Measurements from ENCODE around the gene RBM12. TPM values are rescaled to one million over a fixed set of nuclear protein-coding genes. Genes with fewer than 3 reads are reported as not detected.
"Not testable (repeated sequence)": the region's sequence is repeated elsewhere in the genome, so short reads cannot be mapped to it uniquely, and the experiment has no call there.

RBM12 gene
- total RNA-seq, 1 donor from 2014 or later = 70.5 TPM

DNA sequence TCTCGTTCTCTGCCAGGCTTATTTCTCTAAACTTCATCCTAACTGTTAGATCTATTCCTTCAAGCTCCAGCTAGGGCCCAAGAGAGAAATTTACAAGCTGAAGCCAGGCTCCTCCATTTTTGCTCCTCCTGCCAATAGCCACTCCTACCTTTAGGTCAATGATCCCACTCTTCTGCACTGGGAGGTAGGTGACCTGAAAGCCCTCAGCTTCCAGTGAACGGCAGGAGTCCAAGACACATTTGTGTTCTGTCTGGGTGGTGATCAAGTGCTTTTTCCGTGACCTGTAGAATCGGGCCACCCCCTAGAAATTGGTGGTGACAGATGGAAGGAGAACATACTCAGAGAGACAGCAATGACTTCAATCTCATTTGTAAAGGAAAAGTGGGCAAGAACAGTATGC lies 25.6 kb upstream of the RBM12 start:
- H3K27ac ChIP-seq = no peak overlapping the region
- H3K9me3 ChIP-seq = no peaks in the 10 kb centered on the region
- intact Hi-C loops (cut with DNase I) = no loop called here
- TF ChIP-seq, protein P1, sequence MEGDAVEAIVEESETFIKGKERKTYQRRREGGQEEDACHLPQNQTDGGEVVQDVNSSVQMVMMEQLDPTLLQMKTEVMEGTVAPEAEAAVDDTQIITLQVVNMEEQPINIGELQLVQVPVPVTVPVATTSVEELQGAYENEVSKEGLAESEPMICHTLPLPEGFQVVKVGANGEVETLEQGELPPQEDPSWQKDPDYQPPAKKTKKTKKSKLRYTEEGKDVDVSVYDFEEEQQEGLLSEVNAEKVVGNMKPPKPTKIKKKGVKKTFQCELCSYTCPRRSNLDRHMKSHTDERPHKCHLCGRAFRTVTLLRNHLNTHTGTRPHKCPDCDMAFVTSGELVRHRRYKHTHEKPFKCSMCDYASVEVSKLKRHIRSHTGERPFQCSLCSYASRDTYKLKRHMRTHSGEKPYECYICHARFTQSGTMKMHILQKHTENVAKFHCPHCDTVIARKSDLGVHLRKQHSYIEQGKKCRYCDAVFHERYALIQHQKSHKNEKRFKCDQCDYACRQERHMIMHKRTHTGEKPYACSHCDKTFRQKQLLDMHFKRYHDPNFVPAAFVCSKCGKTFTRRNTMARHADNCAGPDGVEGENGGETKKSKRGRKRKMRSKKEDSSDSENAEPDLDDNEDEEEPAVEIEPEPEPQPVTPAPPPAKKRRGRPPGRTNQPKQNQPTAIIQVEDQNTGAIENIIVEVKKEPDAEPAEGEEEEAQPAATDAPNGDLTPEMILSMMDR (IDR thresholded peaks at IDR 0.05) = no peak
- H3K36me3 ChIP-seq = peaks cover 97% of the 10 kb centered on the region
- no peaks in the 10 kb centered on the region for H3K27me3 ChIP-seq (ENCODE audit: low read depth)
- H3K4me1 ChIP-seq = no peaks in the 10 kb centered on the region
- DNase-seq (no peak), ATAC-seq (no peak)
- H3K4me3 ChIP-seq = no peak overlapping the region

DNA sequence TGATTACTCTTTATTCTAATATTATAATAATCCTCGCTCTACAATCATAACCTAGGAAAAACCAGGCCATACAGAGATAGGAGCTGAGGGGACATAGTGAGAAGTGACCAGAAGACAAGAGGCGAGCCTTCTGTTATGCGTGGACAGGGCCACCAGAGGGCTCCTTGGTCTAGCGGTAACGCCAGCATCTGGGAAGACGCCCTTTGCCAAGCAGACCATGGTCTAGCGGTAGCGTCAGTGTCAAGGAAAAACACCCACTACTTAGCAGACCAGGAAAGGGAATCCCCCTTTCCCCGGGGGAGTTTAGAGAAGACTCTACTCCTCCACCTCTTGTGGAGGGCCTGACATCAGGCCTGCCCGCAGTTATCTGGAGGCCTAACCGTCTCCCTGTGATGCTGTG lies 22.2 kb upstream of the RBM12 start:
- intact Hi-C loops (cut with DNase I); DNase-seq; H3K27me3 ChIP-seq (ENCODE audit: low read depth); H3K4me1 ChIP-seq; ATAC-seq; H3K9me3 ChIP-seq; H3K4me3 ChIP-seq; H3K27ac ChIP-seq: not testable (repeated sequence)
- peaks cover 78% of the 10 kb centered on the region for H3K36me3 ChIP-seq

DNA sequence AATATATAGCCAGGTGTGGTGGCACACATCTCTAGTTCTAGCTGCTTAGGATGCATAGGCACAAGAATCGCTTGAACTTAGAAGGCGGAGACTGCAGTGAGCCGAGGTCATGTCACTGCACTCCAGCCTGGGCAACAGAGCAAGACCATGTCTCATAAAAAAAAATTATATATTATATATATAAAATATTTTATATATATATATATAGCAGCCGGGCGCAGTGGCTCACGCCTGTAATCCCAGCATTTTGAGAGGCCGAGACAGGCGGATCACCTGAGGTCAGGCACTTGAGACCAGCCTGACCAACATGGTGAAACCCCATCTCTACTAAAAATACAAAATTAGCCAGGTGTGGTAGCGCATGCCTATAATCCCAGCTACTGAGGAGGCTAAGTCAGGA lies 20.7 kb upstream of the RBM12 start:
- H3K36me3 ChIP-seq = peaks cover 69% of the 10 kb centered on the region
- intact Hi-C loops (cut with DNase I); H3K9me3 ChIP-seq; H3K27ac ChIP-seq; H3K27me3 ChIP-seq (ENCODE audit: low read depth); ATAC-seq; DNase-seq; H3K4me3 ChIP-seq; H3K4me1 ChIP-seq: not testable (repeated sequence)

DNA sequence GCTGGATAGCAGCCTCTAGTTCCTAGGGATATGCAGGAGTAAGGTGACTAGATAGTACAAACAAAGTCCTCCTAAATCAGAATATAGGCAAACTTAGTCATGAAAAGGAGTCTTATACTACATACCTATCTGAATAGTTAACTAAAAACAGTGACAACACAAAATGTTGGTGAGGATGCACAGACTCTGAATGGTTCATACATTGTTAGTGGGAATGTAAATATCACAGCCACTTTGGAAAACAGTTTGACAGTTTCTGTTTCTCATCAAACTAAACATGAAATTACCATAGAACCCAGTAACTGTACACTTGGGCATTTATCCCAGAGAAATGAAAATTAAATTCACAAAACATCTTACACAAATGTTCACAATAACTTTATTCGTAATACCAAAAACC lies 17.3 kb upstream of the RBM12 start:
- H3K36me3 ChIP-seq = peaks cover 68% of the 10 kb centered on the region
- TF ChIP-seq, protein P1 (IDR thresholded peaks at IDR 0.05) = no peak
- no peak overlapping the region for H3K4me3 ChIP-seq
- H3K27ac ChIP-seq = no peak overlapping the region
- intact Hi-C loops (cut with DNase I) = no loop called here
- no peak for ATAC-seq
- no peaks in the 10 kb centered on the region for H3K4me1 ChIP-seq
- H3K9me3 ChIP-seq = no peaks in the 10 kb centered on the region
- DNase-seq = no peak
- H3K27me3 ChIP-seq (ENCODE audit: low read depth) = no peaks in the 10 kb centered on the region

DNA sequence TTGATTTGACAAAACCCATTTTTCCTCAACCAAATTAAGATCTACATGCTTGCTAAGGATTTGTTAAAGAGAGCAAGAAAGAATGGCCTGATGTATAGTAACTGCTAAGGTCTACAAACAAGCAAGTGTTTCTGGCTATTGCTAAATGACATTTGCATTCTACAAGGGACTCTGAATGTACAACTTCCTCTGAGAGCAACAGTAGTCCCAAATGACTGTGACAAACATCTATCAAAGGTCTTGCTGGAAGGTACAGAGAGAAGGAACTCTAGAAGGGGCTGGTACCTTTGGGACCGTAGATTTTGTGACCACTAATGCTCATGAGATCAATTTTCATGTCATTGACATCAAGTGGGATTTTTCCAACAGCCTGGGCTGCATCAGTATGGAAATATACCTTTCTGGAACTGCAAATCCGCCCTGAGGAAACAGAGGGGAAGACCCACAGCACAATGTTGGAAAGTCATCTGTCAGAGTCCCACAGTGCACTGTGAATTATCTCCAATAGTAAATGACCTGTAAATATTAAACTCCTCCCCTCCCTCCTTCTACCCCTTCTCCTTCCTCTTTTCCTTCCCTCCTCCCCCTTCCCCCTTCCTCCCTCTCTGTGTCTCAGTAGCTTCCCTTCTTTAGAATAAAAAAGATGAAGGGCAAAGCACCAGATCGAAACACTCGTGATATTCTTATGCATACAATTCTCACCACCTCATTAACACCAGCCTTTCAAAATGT lies 15.9 kb upstream of the RBM12 start:
- Histone ChIP-seq H3K9me3 (no peaks in the 10 kb centered on the region), H3K27me3 (ENCODE audit: low read depth) (no peaks in the 10 kb centered on the region), H3K4me1 (no peaks in the 10 kb centered on the region), H3K36me3 (peaks cover 66% of the 10 kb centered on the region), H3K4me3 (no peak overlapping the region), H3K27ac (no peak overlapping the region)
- peak in 1 of 2 donors; percentile 46 for ATAC-seq
- no peak for DNase-seq
- intact Hi-C loops (cut with DNase I) = no loop called here
- TF ChIP-seq, protein P1 (IDR thresholded peaks at IDR 0.05) = no peak

DNA sequence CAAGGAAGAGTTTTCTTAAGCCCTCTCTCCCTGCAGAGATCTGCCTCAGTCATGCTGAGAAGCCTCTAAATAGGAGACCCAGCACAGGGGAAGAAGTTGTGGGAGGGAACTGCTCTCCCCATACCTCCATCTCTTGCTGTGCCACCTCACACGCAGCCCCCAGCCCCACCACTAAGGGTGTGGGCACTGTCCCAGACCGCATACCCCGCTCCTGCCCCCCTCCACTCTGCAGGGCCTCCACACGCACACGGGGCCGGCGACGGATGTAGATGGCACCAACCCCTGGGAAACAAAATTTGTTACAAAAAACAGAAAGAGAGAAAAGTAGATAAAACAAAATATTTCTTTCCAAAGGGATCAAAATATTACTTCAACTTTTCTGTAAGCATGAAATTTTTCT lies 10.2 kb upstream of the RBM12 start:
- no peaks in the 10 kb centered on the region for H3K4me1 ChIP-seq
- ATAC-seq = no peak
- no peaks in the 10 kb centered on the region for H3K9me3 ChIP-seq
- intact Hi-C loops (cut with DNase I) = no loop called here
- no peak for DNase-seq
- peaks cover 96% of the 10 kb centered on the region for H3K36me3 ChIP-seq
- H3K27ac ChIP-seq = no peak overlapping the region
- H3K27me3 ChIP-seq (ENCODE audit: low read depth) = no peaks in the 10 kb centered on the region
- TF ChIP-seq, protein P1 (IDR thresholded peaks at IDR 0.05) = no peak
- H3K4me3 ChIP-seq = no peak overlapping the region

All from lower lobe of right lung (tissue), 2 donors.